Measurements from ENCODE around the gene PTPN14. TPM values are rescaled to one million over a fixed set of nuclear protein-coding genes. Genes with fewer than 3 reads are reported as not detected.

Gene PTPN14
- total and polyA plus RNA-seq, 2 experiments from 2014 or later: 18.7 to 70.2 TPM

GRCh38 chr1:214569357-214570004, 18.1 kb upstream of the PTPN14 start:
- H3K27me3 ChIP-seq (ENCODE audit: insufficient read depth): no peaks in the 10 kb centered on the region
- ATAC-seq (no peak), DNase-seq (ENCODE audit: low spot score) (no peak)
- H3K27me3 Mint-ChIP-seq (ENCODE audit: insufficient read depth, low read depth, poor library complexity): peaks cover 2% of the 10 kb centered on the region
- no peaks in the 10 kb centered on the region for H3K9me3 Mint-ChIP-seq
- no peaks in the 10 kb centered on the region for H3K79me2 ChIP-seq (replicated peaks; ENCODE audit: insufficient read depth)
- H3K9me2 ChIP-seq (ENCODE audit: insufficient read depth): peaks cover 3% of the 10 kb centered on the region; the same call in 1 of the 2 replicates
- no peak overlapping the region; the same call in 1 of the 2 replicates for H2AFZ ChIP-seq
- no peak overlapping the region for H3K27ac Mint-ChIP-seq
- peaks cover 5% of the 10 kb centered on the region; the same call in 1 of the 2 replicates for H3K4me1 ChIP-seq (ENCODE audit: insufficient read depth)
- no peaks in the 10 kb centered on the region for H3K36me3 ChIP-seq (ENCODE audit: insufficient read depth)
- H3K4me2 ChIP-seq: no peak overlapping the region
- H3K4me1 Mint-ChIP-seq: no peaks in the 10 kb centered on the region; the same call in 2 of the 3 replicates
- no peaks in the 10 kb centered on the region for H3F3A ChIP-seq (replicated peaks; ENCODE audit: low read depth)
- no peak overlapping the region for H3K27ac ChIP-seq (ENCODE audit: low read depth)
- H4K20me1 ChIP-seq (replicated peaks; ENCODE audit: insufficient read depth): no peaks in the 10 kb centered on the region
- no peak overlapping the region for H3K4me3 Mint-ChIP-seq
- no peaks in the 10 kb centered on the region for H3K36me3 Mint-ChIP-seq (ENCODE audit: low read depth)
- TF ChIP-seq EZH2 (IDR thresholded peaks at IDR 0.05; ENCODE audit: low read depth, unreplicated experiment) (no peak), EZH2phosphoT487 (IDR thresholded peaks at IDR 0.05; ENCODE audit: unreplicated experiment) (no peak), JUNB (IDR thresholded peaks at IDR 0.05; ENCODE audit: unreplicated experiment) (no peak), CREB1 (CRISPR knock-in tag; IDR thresholded peaks at IDR 0.05; ENCODE audit: low read depth) (no peak), STAT1 (IDR thresholded peaks at IDR 0.05; ENCODE audit: unreplicated experiment) (no peak), POLR2AphosphoS5 (IDR thresholded peaks at IDR 0.05; ENCODE audit: low read depth) (no peak), ZNF114 (CRISPR knock-in tag; IDR thresholded peaks at IDR 0.05) (no peak)
- no peak overlapping the region for H3K4me3 ChIP-seq

GRCh38 chr1:214568328-214568727, 16.9 kb upstream of the PTPN14 start:
- no peaks in the 10 kb centered on the region for H4K20me1 ChIP-seq (replicated peaks; ENCODE audit: insufficient read depth)
- no peaks in the 10 kb centered on the region for H3K36me3 ChIP-seq (ENCODE audit: insufficient read depth)
- H3K4me1 Mint-ChIP-seq: no peaks in the 10 kb centered on the region; the same call in 2 of the 3 replicates
- H3K4me1 ChIP-seq (ENCODE audit: insufficient read depth): peaks cover 5% of the 10 kb centered on the region; the same call in 1 of the 2 replicates
- H3K27ac Mint-ChIP-seq: no peak overlapping the region
- no peaks in the 10 kb centered on the region for H3K27me3 ChIP-seq (ENCODE audit: insufficient read depth)
- no peak overlapping the region for H3K27ac ChIP-seq (ENCODE audit: low read depth)
- H3K27me3 Mint-ChIP-seq (ENCODE audit: insufficient read depth, low read depth, poor library complexity): peaks cover 2% of the 10 kb centered on the region
- TF ChIP-seq REST (IDR thresholded peaks at IDR 0.05; ENCODE audit: unreplicated experiment): no peak
- no peak for TF ChIP-seq ZNF114 (CRISPR knock-in tag; IDR thresholded peaks at IDR 0.05)
- TF ChIP-seq JUNB (IDR thresholded peaks at IDR 0.05; ENCODE audit: unreplicated experiment): no peak
- no peak overlapping the region for H3K4me3 ChIP-seq
- DNase-seq (ENCODE audit: low spot score): no peak
- H3K4me3 Mint-ChIP-seq: no peak overlapping the region
- H3K9me3 Mint-ChIP-seq: no peaks in the 10 kb centered on the region
- no peak overlapping the region for H2AFZ ChIP-seq
- H3K4me2 ChIP-seq: no peak overlapping the region
- no peaks in the 10 kb centered on the region; the same call in 1 of the 2 replicates for H3K9me2 ChIP-seq (ENCODE audit: insufficient read depth)
- no peaks in the 10 kb centered on the region for H3K36me3 Mint-ChIP-seq (ENCODE audit: low read depth)
- no peak for ATAC-seq
- H3K79me2 ChIP-seq (replicated peaks; ENCODE audit: insufficient read depth): no peaks in the 10 kb centered on the region
- H3F3A ChIP-seq (replicated peaks; ENCODE audit: low read depth): no peaks in the 10 kb centered on the region

Data from GM23338 (cell line).